Colonic mucosa (tissue), 4 donors: ENCODE measurements around the gene DUSP2. TPM values are rescaled to one million over a fixed set of nuclear protein-coding genes. Genes with fewer than 3 reads are reported as not detected.

Experiments used
- DNase-seq: peaks from one replicate; pipeline ENCODE4 v3.0.0-alpha.2; 2020
- H3K27ac ChIP-seq: fragments of 200-600 bp; one replicate; pipeline ENCODE4 v1.8.0; 2021
- H3K27me3 ChIP-seq: fragments of 200-600 bp; one replicate; pipeline ENCODE4 v1.8.0; 2021
- H3K36me3 ChIP-seq: fragments of 200-600 bp; one replicate; pipeline ENCODE4 v1.8.0; 2021
- H3K4me1 ChIP-seq: fragments of 200-600 bp; one replicate; pipeline ENCODE4 v1.8.0; 2021; ENCODE audit warnings: mild to moderate bottlenecking
- H3K4me3 ChIP-seq: fragments of 200-600 bp; one replicate; pipeline ENCODE4 v1.8.0; 2021
- H3K9ac ChIP-seq, 2 donors: one replicate each; pipeline ENCODE4 v1.7.0; 2013; ENCODE audit warnings: control low read depth in 2 of 2, low read depth in 2 of 2, low read length in 2 of 2
- H3K9me3 ChIP-seq: fragments of 200-600 bp; one replicate; pipeline ENCODE4 v1.8.0; 2021
- CTCF ChIP-seq: fragments of 200-600 bp; IDR thresholded peaks from one replicate; pipeline ENCODE4 v1.8.0; 2022; ENCODE audit warnings: antibody characterized with exemption, mild to moderate bottlenecking
- intact Hi-C: fragments of 100-400 bp; cut with DNase I; formaldehyde crosslinking; loops from one replicate; pipeline ENCODE4 v1.14.1; 2022
- total RNA-seq, 2 donors: library from RNA; stranded (reverse); fragmentation: NEBNext Ultra II Directional in 1 of 2; extraction: Animal tissue kit (Norgen Biotek cat#: 25700) in 1 of 2; gene quantifications; one replicate each; pipeline ENCODE4 v1.2.1, GENCODE V29; 2021
- donor health status: healthy.
- donor health status: DM: no; HTN: no; CAD: no.
- donor health status: DM: no; HTN: no; CAD: no.

The DUSP2 gene
- total RNA-seq, 2 donors from 2014 or later = 1.6 to 5.1 TPM

DNA sequence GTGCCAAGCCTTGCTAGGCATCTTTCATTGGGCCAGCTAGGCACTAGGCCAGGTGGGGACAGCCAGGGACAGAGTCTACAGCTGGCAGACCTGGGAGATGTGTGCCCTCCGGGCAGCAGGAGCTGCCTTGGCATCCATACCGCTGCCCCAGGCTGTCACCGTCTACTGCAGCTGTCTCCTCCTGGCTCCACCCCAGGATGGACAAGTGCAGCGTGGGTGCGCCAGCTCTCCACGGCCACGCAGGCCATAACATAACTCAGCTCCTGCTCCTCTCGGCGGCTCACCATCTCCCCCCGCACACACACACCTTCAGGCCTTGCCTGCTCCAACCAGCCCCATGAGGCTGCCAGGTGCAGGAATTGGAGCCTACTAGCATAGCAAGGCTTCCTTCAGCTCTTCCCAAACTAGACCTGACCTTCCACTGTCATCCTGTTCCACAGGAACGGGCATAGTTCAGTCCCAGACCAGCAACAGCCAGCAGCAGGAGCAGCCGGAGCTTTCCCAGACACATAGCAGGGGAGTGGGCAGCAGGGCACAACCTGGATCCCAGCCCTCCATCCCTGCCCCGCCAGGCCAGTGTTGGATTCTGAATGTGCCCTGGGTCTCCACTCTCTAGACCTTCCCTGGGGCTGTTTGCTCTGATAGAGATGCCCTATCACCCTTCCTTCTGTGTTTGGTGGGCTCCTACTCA, 26.4 kb downstream of the DUSP2 start:
- TF ChIP-seq CTCF = no peak
- Histone ChIP-seq H3K27me3 (peaks cover 8% of the 10 kb centered on the region), H3K27ac (no peak overlapping the region), H3K9me3 (no peaks in the 10 kb centered on the region), H3K9ac (no peak overlapping the region), H3K36me3 (no peaks in the 10 kb centered on the region), H3K4me1 (peaks cover 4% of the 10 kb centered on the region), H3K4me3 (no peak overlapping the region)
- intact Hi-C loops = loop anchor here (10.0 kb wide), 1 partner anchor 94 kb away; no protein-coding TSS in a partner anchor
- no peak for DNase-seq

DNA sequence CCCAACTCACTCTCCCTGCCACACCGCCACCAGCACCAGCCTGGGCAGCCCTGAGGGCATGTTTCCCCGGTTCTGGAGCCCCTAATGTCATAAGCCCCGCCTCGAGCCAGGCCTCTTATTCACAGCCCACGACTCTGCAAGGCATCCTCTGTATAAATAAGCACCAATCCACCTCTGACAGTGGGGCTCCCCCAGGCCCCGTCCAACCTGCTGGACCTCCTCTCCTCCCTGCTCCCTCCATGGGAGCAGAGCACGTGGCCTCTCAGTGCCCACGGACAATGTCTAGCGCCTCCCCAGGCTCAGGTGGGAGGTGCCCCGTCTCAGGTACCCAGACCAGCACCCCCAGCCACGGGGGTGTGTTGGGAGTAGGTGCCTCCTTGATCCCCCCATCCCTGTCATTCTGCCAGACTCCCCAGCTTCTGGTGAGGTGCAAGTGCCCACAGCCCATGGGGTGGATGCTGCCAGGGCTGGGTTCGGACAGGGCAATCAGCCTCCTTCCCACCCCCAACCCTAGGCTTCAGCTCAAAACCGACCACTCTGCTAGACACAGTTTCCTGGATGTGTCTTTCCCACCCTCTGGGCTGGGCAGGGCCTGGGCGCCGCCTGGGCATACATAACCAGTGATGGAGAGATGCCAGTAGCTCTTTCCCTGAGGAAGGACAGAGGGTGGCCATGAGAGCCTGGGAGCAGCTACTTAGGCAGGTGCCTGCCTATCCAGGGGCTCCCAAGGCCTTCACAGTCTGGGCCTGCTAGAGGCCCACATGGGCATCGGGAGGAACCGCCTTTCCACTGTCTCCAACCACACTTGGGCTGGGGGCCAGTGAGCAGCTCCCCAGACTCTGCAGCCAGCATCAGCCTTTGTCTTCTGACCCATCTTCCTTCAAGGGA, 27.3 kb downstream of the DUSP2 start:
- Histone ChIP-seq H3K4me1 (peaks cover 4% of the 10 kb centered on the region), H3K9ac (no peak overlapping the region), H3K36me3 (no peaks in the 10 kb centered on the region), H3K9me3 (no peaks in the 10 kb centered on the region), H3K27ac (no peak overlapping the region), H3K4me3 (no peak overlapping the region), H3K27me3 (peaks cover 8% of the 10 kb centered on the region)
- intact Hi-C loops = loop anchor here (10.0 kb wide), 1 partner anchor 93 kb away; no protein-coding TSS in a partner anchor
- TF ChIP-seq CTCF = no peak
- DNase-seq = no peak

- Histone ChIP-seq H3K36me3 (no peaks in the 10 kb centered on the region), H3K9me3 (no peaks in the 10 kb centered on the region), H3K4me1 (peaks cover 4% of the 10 kb centered on the region), H3K27ac (peak overlapping the region; percentile 20), H3K4me3 (peak overlapping the region; percentile 61), H3K27me3 (peaks cover 8% of the 10 kb centered on the region), H3K9ac (peak overlapping the region in 1 of 2 donors; percentile 69)
- TF ChIP-seq CTCF = peak; percentile 63
- peak; percentile 57 for DNase-seq
- intact Hi-C loops = loop anchor here (10.0 kb wide), 1 partner anchor 92 kb away; no protein-coding TSS in a partner anchor
Observed at GRCh38 chr2:96116879-96117533, 28.2 kb downstream of the DUSP2 start.

DNA sequence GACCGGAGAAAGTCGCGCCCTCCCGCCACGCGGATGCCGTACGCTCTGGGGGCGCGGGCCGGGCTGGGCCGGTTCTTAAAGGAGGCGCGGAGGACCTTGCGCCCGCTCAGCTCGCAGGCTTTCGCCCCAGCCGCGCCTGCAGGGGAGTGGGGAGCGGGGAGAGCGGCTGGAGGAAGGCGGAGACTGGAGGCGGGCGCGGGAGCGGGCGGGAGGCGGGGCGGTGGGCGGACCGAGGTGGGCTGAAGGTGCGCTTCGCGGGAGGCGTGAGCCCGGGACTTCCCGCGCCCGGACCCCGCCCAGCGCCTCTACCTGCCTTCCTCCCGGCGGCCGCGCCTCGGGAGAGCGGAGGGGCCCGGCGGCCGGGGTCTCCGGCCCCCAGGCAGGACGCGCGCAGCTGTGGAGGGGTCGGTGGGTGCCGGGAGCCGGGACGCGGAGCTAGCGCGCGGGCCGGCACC, 28.8 kb downstream of the DUSP2 start, which contains the start of gene ADRA2B:
ADRA2B (minus strand) TSS at position 148 of the 455 bp plus-strand sequence. CDS start 422 bp downstream, outside the sequence.
- Histone ChIP-seq H3K4me1 (peaks cover 4% of the 10 kb centered on the region), H3K4me3 (peak within 1 kb of the TSS; percentile 61), H3K36me3 (no peaks in the 10 kb centered on the region), H3K27me3 (peaks cover 8% of the 10 kb centered on the region), H3K9ac (peak within 1 kb of the TSS in 1 of 2 donors; percentile 69), H3K27ac (peak within 1 kb of the TSS; percentile 20), H3K9me3 (no peaks in the 10 kb centered on the region)
- intact Hi-C loops = loop anchor here (10.0 kb wide), 1 partner anchor 92 kb away; no protein-coding TSS in a partner anchor
- DNase-seq = peak; percentile 88
- TF ChIP-seq CTCF = no peak
